ENCODE results near the gene RSRC1. TPM values are rescaled to one million over a fixed set of nuclear protein-coding genes. Genes with fewer than 3 reads are reported as not detected.
"Not testable (repeated sequence)": the region's sequence is repeated elsewhere in the genome, so short reads cannot be mapped to it uniquely, and the experiment has no call there.

RSRC1 gene
- polyA plus RNA-seq, 1 donor (not counting 4 experiments of a cell fraction or from before 2014, with no cell fraction given): 11.1 TPM

DNA sequence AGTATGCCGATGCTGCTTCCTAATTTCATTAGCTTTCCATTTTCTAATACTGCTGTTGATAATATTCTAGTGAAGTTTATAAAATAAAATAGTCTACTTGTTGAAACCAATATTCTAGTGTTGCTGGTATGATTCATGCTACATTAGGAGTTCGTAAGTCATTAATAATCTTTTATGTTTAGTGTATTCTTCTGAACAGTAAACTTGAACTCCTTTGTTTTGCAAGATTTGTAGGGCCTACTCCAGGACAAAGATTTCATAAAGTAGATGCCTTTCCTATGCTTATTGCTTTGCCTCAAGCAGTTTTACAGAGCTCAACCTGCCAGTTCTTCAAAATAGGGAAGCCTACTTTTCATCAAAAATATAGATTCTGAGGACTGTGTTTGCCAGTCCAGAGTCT, 111.5 kb downstream of the RSRC1 start:
- dilution Hi-C loops (cut with MboI; ENCODE audit: extremely low pct_ligation_motif_present, low sequenced_read_pairs): no loop called here
- Histone ChIP-seq H2AFZ (ENCODE audit: control insufficient read depth, low read length) (no peak overlapping the region), H3K4me1 (ENCODE audit: control insufficient read depth, extremely low read depth, insufficient read depth, low read length) (no peaks in the 10 kb centered on the region), H3K9ac (ENCODE audit: control insufficient read depth, extremely low read depth, insufficient read depth, low read length) (no peak overlapping the region), H3K9me3 (ENCODE audit: control insufficient read depth, low read depth, low read length) (no peaks in the 10 kb centered on the region), H4K20me1 (ENCODE audit: control insufficient read depth, extremely low read depth, insufficient read depth, low read length) (no peaks in the 10 kb centered on the region), H3K27me3 (ENCODE audit: control insufficient read depth, extremely low read depth, insufficient read depth, low read length) (no peaks in the 10 kb centered on the region), H3K4me3 (ENCODE audit: control insufficient read depth in 2 of 3, extremely low read depth in 1 of 3, insufficient read depth in 2 of 3, low read depth in 1 of 3, low read length in 3 of 3) (no peak overlapping the region), H3K27ac (ENCODE audit: control insufficient read depth, insufficient read depth, low read length) (no peak overlapping the region), H3K36me3 (ENCODE audit: control insufficient read depth in 2 of 2, extremely low read depth in 1 of 2, insufficient read depth in 2 of 2, low read length in 2 of 2) (no peaks in the 10 kb centered on the region), H3K4me2 (ENCODE audit: control insufficient read depth, extremely low read depth, insufficient read depth, low read depth, low read length) (no peak overlapping the region), H3K9me1 (ENCODE audit: control insufficient read depth, extremely low read depth, insufficient read depth, low read length) (no peaks in the 10 kb centered on the region), H3K79me2 (ENCODE audit: control insufficient read depth, insufficient read depth, low read length) (no peaks in the 10 kb centered on the region)
- no peak for TF ChIP-seq EZH2 (IDR thresholded peaks at IDR 0.05; ENCODE audit: low read length)
- TF ChIP-seq, protein P1, sequence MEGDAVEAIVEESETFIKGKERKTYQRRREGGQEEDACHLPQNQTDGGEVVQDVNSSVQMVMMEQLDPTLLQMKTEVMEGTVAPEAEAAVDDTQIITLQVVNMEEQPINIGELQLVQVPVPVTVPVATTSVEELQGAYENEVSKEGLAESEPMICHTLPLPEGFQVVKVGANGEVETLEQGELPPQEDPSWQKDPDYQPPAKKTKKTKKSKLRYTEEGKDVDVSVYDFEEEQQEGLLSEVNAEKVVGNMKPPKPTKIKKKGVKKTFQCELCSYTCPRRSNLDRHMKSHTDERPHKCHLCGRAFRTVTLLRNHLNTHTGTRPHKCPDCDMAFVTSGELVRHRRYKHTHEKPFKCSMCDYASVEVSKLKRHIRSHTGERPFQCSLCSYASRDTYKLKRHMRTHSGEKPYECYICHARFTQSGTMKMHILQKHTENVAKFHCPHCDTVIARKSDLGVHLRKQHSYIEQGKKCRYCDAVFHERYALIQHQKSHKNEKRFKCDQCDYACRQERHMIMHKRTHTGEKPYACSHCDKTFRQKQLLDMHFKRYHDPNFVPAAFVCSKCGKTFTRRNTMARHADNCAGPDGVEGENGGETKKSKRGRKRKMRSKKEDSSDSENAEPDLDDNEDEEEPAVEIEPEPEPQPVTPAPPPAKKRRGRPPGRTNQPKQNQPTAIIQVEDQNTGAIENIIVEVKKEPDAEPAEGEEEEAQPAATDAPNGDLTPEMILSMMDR (optimal IDR thresholded peaks at IDR 0.05 in 1 of 3, IDR thresholded peaks at IDR 0.05 in 1 of 3, conservative IDR thresholded peaks at IDR 0.05 in 1 of 3; ENCODE audit: extremely low read depth in 1 of 3, insufficient read depth in 2 of 3, low read length in 3 of 3): no peak
- no peak for DNase-seq (ENCODE audit: low read depth, low spot score)
- no peak for FAIRE-seq

DNA sequence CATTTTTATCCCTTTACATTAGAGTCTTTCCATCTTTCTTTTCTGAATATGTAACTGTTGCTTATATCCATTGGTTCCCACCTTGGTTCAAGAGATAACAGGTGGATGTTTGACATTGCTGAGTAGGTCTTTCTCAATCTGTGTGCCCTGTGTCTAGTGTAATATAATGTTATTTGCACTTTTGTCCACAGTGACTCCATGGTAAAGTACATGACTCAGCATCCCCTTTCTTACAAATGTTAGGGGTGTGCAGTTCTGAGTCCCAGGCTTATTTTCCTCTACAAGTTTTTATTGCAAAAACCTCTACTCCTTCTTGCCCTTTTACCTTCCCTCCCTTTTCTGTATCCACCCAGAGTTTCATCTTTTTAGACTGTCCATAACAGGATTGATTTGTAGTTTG, 116.5 kb downstream of the RSRC1 start:
- H3K79me2 ChIP-seq (ENCODE audit: control insufficient read depth, insufficient read depth, low read length): no peaks in the 10 kb centered on the region
- H3K9me1 ChIP-seq (ENCODE audit: control insufficient read depth, extremely low read depth, insufficient read depth, low read length): no peaks in the 10 kb centered on the region
- TF ChIP-seq, protein P1 (optimal IDR thresholded peaks at IDR 0.05 in 1 of 3, IDR thresholded peaks at IDR 0.05 in 1 of 3, conservative IDR thresholded peaks at IDR 0.05 in 1 of 3; ENCODE audit: extremely low read depth in 1 of 3, insufficient read depth in 2 of 3, low read length in 3 of 3): no peak
- no peak for TF ChIP-seq EZH2 (IDR thresholded peaks at IDR 0.05; ENCODE audit: low read length)
- no peak for DNase-seq (ENCODE audit: low read depth, low spot score)
- H3K4me3 ChIP-seq (ENCODE audit: control insufficient read depth in 2 of 3, extremely low read depth in 1 of 3, insufficient read depth in 2 of 3, low read depth in 1 of 3, low read length in 3 of 3): no peak overlapping the region
- H2AFZ ChIP-seq (ENCODE audit: control insufficient read depth, low read length): no peak overlapping the region
- no peaks in the 10 kb centered on the region for H3K27me3 ChIP-seq (ENCODE audit: control insufficient read depth, extremely low read depth, insufficient read depth, low read length)
- no peak overlapping the region for H3K27ac ChIP-seq (ENCODE audit: control insufficient read depth, insufficient read depth, low read length)
- no peaks in the 10 kb centered on the region for H3K36me3 ChIP-seq (ENCODE audit: control insufficient read depth in 2 of 2, extremely low read depth in 1 of 2, insufficient read depth in 2 of 2, low read length in 2 of 2)
- no peak overlapping the region for H3K9ac ChIP-seq (ENCODE audit: control insufficient read depth, extremely low read depth, insufficient read depth, low read length)
- H3K4me1 ChIP-seq (ENCODE audit: control insufficient read depth, extremely low read depth, insufficient read depth, low read length): no peaks in the 10 kb centered on the region
- FAIRE-seq: no peak
- no peaks in the 10 kb centered on the region for H4K20me1 ChIP-seq (ENCODE audit: control insufficient read depth, extremely low read depth, insufficient read depth, low read length)
- dilution Hi-C loops (cut with MboI; ENCODE audit: extremely low pct_ligation_motif_present, low sequenced_read_pairs): no loop called here
- no peak overlapping the region for H3K4me2 ChIP-seq (ENCODE audit: control insufficient read depth, extremely low read depth, insufficient read depth, low read depth, low read length)
- no peaks in the 10 kb centered on the region for H3K9me3 ChIP-seq (ENCODE audit: control insufficient read depth, low read depth, low read length)

DNA sequence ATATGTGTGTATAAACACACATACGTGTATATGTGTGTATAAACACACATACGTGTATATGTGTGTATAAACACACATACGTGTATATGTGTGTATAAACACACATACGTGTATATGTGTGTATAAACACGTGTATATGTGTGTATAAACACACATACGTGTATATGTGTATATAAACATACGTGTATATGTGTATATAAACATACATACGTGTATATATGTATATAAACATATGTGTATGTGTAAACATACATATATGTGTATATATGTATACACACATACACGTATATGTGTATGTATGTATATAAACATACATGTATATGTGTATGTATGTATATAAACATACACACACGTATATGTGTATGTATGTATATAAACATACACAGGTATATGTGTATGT, 119.1 kb downstream of the RSRC1 start:
- FAIRE-seq; H3K4me3 ChIP-seq (ENCODE audit: control insufficient read depth in 2 of 3, extremely low read depth in 1 of 3, insufficient read depth in 2 of 3, low read depth in 1 of 3, low read length in 3 of 3); H3K9ac ChIP-seq (ENCODE audit: control insufficient read depth, extremely low read depth, insufficient read depth, low read length); H3K9me3 ChIP-seq (ENCODE audit: control insufficient read depth, low read depth, low read length); dilution Hi-C loops (cut with MboI; ENCODE audit: extremely low pct_ligation_motif_present, low sequenced_read_pairs); H3K27ac ChIP-seq (ENCODE audit: control insufficient read depth, insufficient read depth, low read length); H4K20me1 ChIP-seq (ENCODE audit: control insufficient read depth, extremely low read depth, insufficient read depth, low read length); H3K4me2 ChIP-seq (ENCODE audit: control insufficient read depth, extremely low read depth, insufficient read depth, low read depth, low read length); H2AFZ ChIP-seq (ENCODE audit: control insufficient read depth, low read length); DNase-seq (ENCODE audit: low read depth, low spot score); H3K36me3 ChIP-seq (ENCODE audit: control insufficient read depth in 2 of 2, extremely low read depth in 1 of 2, insufficient read depth in 2 of 2, low read length in 2 of 2); H3K27me3 ChIP-seq (ENCODE audit: control insufficient read depth, extremely low read depth, insufficient read depth, low read length); H3K79me2 ChIP-seq (ENCODE audit: control insufficient read depth, insufficient read depth, low read length); H3K4me1 ChIP-seq (ENCODE audit: control insufficient read depth, extremely low read depth, insufficient read depth, low read length); H3K9me1 ChIP-seq (ENCODE audit: control insufficient read depth, extremely low read depth, insufficient read depth, low read length): not testable (repeated sequence)

Measured in keratinocyte (primary cell).